Mesodermal cell (in vitro differentiated cells): ENCODE data around the gene MYBL2.
"Not testable (repeated sequence)": the region's sequence is repeated elsewhere in the genome, so short reads cannot be mapped to it uniquely, and the experiment has no call there.

Experiments used
- H3K27ac ChIP-seq: 2 replicates; pipeline ENCODE4 v1.7.0; 2013; ENCODE audit warnings: mild to moderate bottlenecking, low read depth, low read length, moderate library complexity; ENCODE audit not compliant: severe bottlenecking
- H3K36me3 ChIP-seq: 2 replicates; pipeline ENCODE4 v1.7.1; 2013; ENCODE audit warnings: mild to moderate bottlenecking, low read length, moderate library complexity; ENCODE audit not compliant: control insufficient read depth, insufficient read depth
- H3K4me1 ChIP-seq: one replicate; pipeline ENCODE4 v1.7.1; 2013; ENCODE audit warnings: mild to moderate bottlenecking, low read length; ENCODE audit not compliant: insufficient read depth, control insufficient read depth, poor library complexity, severe bottlenecking
- H3K4me3 ChIP-seq: 2 replicates; pipeline ENCODE4 v1.7.0; 2013; ENCODE audit warnings: low read length, control low read depth, mild to moderate bottlenecking; ENCODE audit not compliant: insufficient read depth, poor library complexity, severe bottlenecking; ENCODE audit errors: extremely low read depth
- H3K9me3 ChIP-seq: 2 replicates; pipeline ENCODE4 v1.7.1; 2013; ENCODE audit warnings: mild to moderate bottlenecking, low read length, moderate library complexity; ENCODE audit not compliant: control insufficient read depth
- WGBS, 2 experiments: methylation state at CpG; one replicate each; pipeline ENCODE4 v1.1.5; 2013; ENCODE audit warnings: missing lambda C conversion rate in 2 of 2; ENCODE audit not compliant: insufficient coverage in 2 of 2; 5-methylcytosine and 5-hydroxymethylcytosine counted together

MYBL2 gene

GRCh38 chr20:43751167-43752050, 84.5 kb downstream of the MYBL2 start:
- Histone ChIP-seq H3K4me3 (no peak overlapping the region), H3K27ac (no peak overlapping the region)

GRCh38 chr20:43752051-43752360, 85.1 kb downstream of the MYBL2 start:
- Histone ChIP-seq H3K9me3 (no peaks in the 10 kb centered on the region), H3K27ac (no peak overlapping the region), H3K4me1 (peaks cover 6% of the 10 kb centered on the region), H3K4me3 (no peak overlapping the region), H3K36me3 (no peaks in the 10 kb centered on the region)
- 87 to 95% methylated on average over 2 to 3 of the region's 4 CpGs for WGBS, 2 experiments

More at GRCh38 chr20:43751167-43752050, 84.5 kb downstream of the MYBL2 start:
- H3K9me3 ChIP-seq = no peaks in the 10 kb centered on the region
- 92 to 94% methylated on average over 6 to 8 of the region's 11 CpGs for WGBS, 2 experiments
- H3K4me1 ChIP-seq = peaks cover 12% of the 10 kb centered on the region
- H3K36me3 ChIP-seq = no peaks in the 10 kb centered on the region

- Histone ChIP-seq H3K4me3 (no peak overlapping the region), H3K9me3 (no peaks in the 10 kb centered on the region), H3K4me1 (peaks cover 4% of the 10 kb centered on the region), H3K36me3 (no peaks in the 10 kb centered on the region), H3K27ac (no peak overlapping the region)
- WGBS, 2 experiments = 91 to 96% methylated on average over 12 of the region's 13 CpGs
These were observed 85.8 kb downstream of the MYBL2 start for GRCh38 chr20:43752561-43753301.

GRCh38 chr20:43755390-43755789, 88.5 kb downstream of the MYBL2 start:
- 96 to 97% methylated on average over 7 of the region's 7 CpGs for WGBS, 2 experiments
- H3K4me1 ChIP-seq = peaks cover 4% of the 10 kb centered on the region
- H3K36me3 ChIP-seq = no peaks in the 10 kb centered on the region
- no peak overlapping the region for H3K4me3 ChIP-seq
- H3K9me3 ChIP-seq = no peaks in the 10 kb centered on the region
- H3K27ac ChIP-seq = no peak overlapping the region

- no peak overlapping the region for H3K4me3 ChIP-seq
- no peaks in the 10 kb centered on the region for H3K36me3 ChIP-seq
- H3K27ac ChIP-seq = no peak overlapping the region
- H3K9me3 ChIP-seq = no peaks in the 10 kb centered on the region
- WGBS, 2 experiments = 86 to 97% methylated on average over 7 to 8 of the region's 8 CpGs
- H3K4me1 ChIP-seq = peaks cover 4% of the 10 kb centered on the region
These were observed 88.9 kb downstream of the MYBL2 start for GRCh38 chr20:43755851-43756250.

- 91 to 97% methylated on average over 3 to 4 of the region's 6 CpGs for WGBS, 2 experiments
- H3K36me3 ChIP-seq = not testable (repeated sequence)
These were observed 91.0 kb downstream of the MYBL2 start for GRCh38 chr20:43757888-43758287.

GRCh38 chr20:43761386-43762340, 94.7 kb downstream of the MYBL2 start:
- H3K4me1 ChIP-seq = no peaks in the 10 kb centered on the region
- no peaks in the 10 kb centered on the region for H3K36me3 ChIP-seq
- no peak overlapping the region for H3K4me3 ChIP-seq
- H3K27ac ChIP-seq = no peak overlapping the region
- no peaks in the 10 kb centered on the region for H3K9me3 ChIP-seq
- 88 to 92% methylated on average over 11 to 15 of the region's 15 CpGs for WGBS, 2 experiments

More at GRCh38 chr20:43757888-43758287, 91.0 kb downstream of the MYBL2 start:
- not testable (repeated sequence) for H3K4me1 ChIP-seq, H3K4me3 ChIP-seq, H3K27ac ChIP-seq, H3K9me3 ChIP-seq

GRCh38 chr20:43762911-43763310, 96.0 kb downstream of the MYBL2 start:
- Histone ChIP-seq H3K27ac (no peak overlapping the region), H3K4me3 (no peak overlapping the region), H3K9me3 (no peaks in the 10 kb centered on the region), H3K36me3 (no peaks in the 10 kb centered on the region), H3K4me1 (peaks cover 4% of the 10 kb centered on the region)
- whole genome bisulfite sequencing, 2 experiments = 88 to 98% methylated on average over 5 of the region's 7 CpGs

GRCh38 chr20:43765916-43766315, 99.0 kb downstream of the MYBL2 start:
- 77% methylated on average over 7 of the region's 7 CpGs for WGBS, 2 experiments
- Histone ChIP-seq H3K9me3 (no peaks in the 10 kb centered on the region), H3K36me3 (no peaks in the 10 kb centered on the region), H3K4me3 (no peak overlapping the region), H3K4me1 (peaks cover 5% of the 10 kb centered on the region), H3K27ac (no peak overlapping the region)
